Heart right ventricle (tissue), 16 donors: ENCODE measurements around the gene DCST1. TPM values are rescaled to one million over a fixed set of nuclear protein-coding genes. Genes with fewer than 3 reads are reported as not detected.

Source experiments
- ATAC-seq, 8 donors: fragments of 200-7000 bp; cut with Tn5 transposase; one replicate each; pipeline ENCODE4 v1.9.1; 2020; ENCODE audit warnings: mild to moderate bottlenecking in 8 of 8, moderate library complexity in 8 of 8, moderate number of reproducible peaks in 1 of 8
- DNase-seq, 2 donors: peaks; one replicate each; pipeline ENCODE4 v3.0.0-alpha.2; 2020
- H3K27ac ChIP-seq, 10 donors: fragments of 200-600 bp; sonication (generic) in 2 of 10; one replicate each; pipeline versions ENCODE4 v1.5.0 to v1.8.0; 2020 to 2022; ENCODE audit warnings: mild to moderate bottlenecking in 3 of 10
- H3K27me3 ChIP-seq, 7 donors: fragments of 200-600 bp; one replicate each; pipeline ENCODE4 v1.8.0; 2021 to 2022; ENCODE audit warnings: mild to moderate bottlenecking in 2 of 7
- H3K36me3 ChIP-seq, 9 donors: fragments of 200-600 bp; sonication (generic) in 1 of 9; one replicate each; pipeline versions ENCODE4 v1.5.0 to v1.8.0; 2020 to 2022; ENCODE audit warnings: mild to moderate bottlenecking in 2 of 9
- H3K4me1 ChIP-seq, 9 donors: fragments of 200-600 bp; sonication (generic) in 1 of 9; one replicate each; pipeline versions ENCODE4 v1.5.0 to v1.8.0; 2020 to 2022; ENCODE audit warnings: mild to moderate bottlenecking in 4 of 9
- H3K4me3 ChIP-seq, 10 donors: fragments of 200-600 bp; sonication (generic) in 2 of 10; one replicate each; pipeline versions ENCODE4 v1.5.0 to v1.8.0; 2020 to 2022; ENCODE audit warnings: mild to moderate bottlenecking in 7 of 10, moderate library complexity in 2 of 10
- H3K9me3 ChIP-seq, 11 donors: fragments of 200-600 bp in 10 of 11; sonication (generic) in 2 of 11; one replicate each; pipeline versions ENCODE4 v1.5.0 to v1.8.0; 2013 to 2022; ENCODE audit warnings: mild to moderate bottlenecking in 2 of 11, control low read depth in 1 of 11, moderate library complexity in 1 of 11
- CTCF ChIP-seq, 9 donors: fragments of 200-600 bp; sonication (generic) in 2 of 9; IDR thresholded peaks; one replicate each; pipeline versions ENCODE4 v1.5.0 to v1.8.0; 2021 to 2022; ENCODE audit warnings: antibody characterized with exemption in 9 of 9, mild to moderate bottlenecking in 5 of 9, moderate library complexity in 1 of 9
- WGBS, 2 donors: extraction: QIAGEN DNeasy Blood & Tissue Kit; methylation state at CpG; one replicate each; pipeline ENCODE4 v1.1.7; 2013; ENCODE audit warnings: inconsistent platforms in 1 of 2; 5-methylcytosine and 5-hydroxymethylcytosine counted together
- intact Hi-C, 10 donors: fragments of 100-400 bp; cut with DNase I; formaldehyde crosslinking; loops; one replicate each; pipeline versions ENCODE4 v1.11.1 to v1.14.2; 2022
- polyA plus RNA-seq, 2 donors: library from polyadenylated mRNA; stranded (reverse); fragments of 200-250 nt; gene quantifications; one replicate each; pipeline ENCODE4 v1.2.3, GENCODE V29; 2013
- total RNA-seq, 10 donors: library from RNA; stranded (reverse); fragmentation: NEBNext Ultra II Directional in 3 of 10; extraction: Animal tissue kit (Norgen Biotek cat#: 25700) in 3 of 10; gene quantifications; one replicate each; pipeline versions ENCODE4 v1.2.1 to v1.2.4, GENCODE V29; 2021 to 2023
- donor health status: Arrhythmogenic right ventricular cardiomyopathy.
- donor health status: ischemic (EF 13 %, LVEDD 7.1; RV severe dilation, severe dysfunction).
- donor health status: healthy with polysubstance abuse.
- donor health status: DM: no; HTN: yes; CAD: no.
- donor health status: DM: no; HTN: no; CAD: no.
- donor health status: ischemic (EF 25% LVEDD 6.9; RV normal size, moderate dysfunction).
- donor health status: ischemic (EF 25% LVEDD 5.7; RV mildly dilated, moderate dysfunction).
- donor health status: healthy.
- donor health status: DM: yes; HTN: yes; CAD: no.
- donor health status: Ischemic cardiomyopathy.
- donor health status: ischemic (EF 35%, LVEDD 5.7; RV mildly dilated, moderate dysfunction).
- donor health status: nonischemic (EF 11% LVEDD 7.7; RV severe dilation, severe dysfunction).
- donor health status: DM: yes; HTN: yes; CAD: no.
- donor health status: PGD.
- donor health status: ischemic (EF 29% LVEDD 5.4; RV normal size, mild dysfunction).
- donor health status: nonischemic (EF 23%, LVEDD 6.1; RV moderate dilation, normal function).

DCST1 gene
- total and polyA plus RNA-seq, 12 donors: 0.29 TPM; not detected in 11

GRCh38 chr1:155057104-155057503 is 23.5 kb downstream of the DCST1 start:
- DNase-seq (no peak), ATAC-seq (no peak)
- H3K36me3 ChIP-seq: peaks cover 0 to 89% (median 49%) of the 10 kb centered on the region in 9 donors
- H3K27me3 ChIP-seq: no peaks in the 10 kb centered on the region
- intact Hi-C loops: loop anchor here in 2 of 10 donors (5.0 to 10.0 kb wide), 3 partner anchors 82 to 1400 kb away; partner anchors contain the start of genes CKS1B (in 1 of the 2) and SHC1 (in 1 of the 2)
- no peak overlapping the region for H3K4me3 ChIP-seq
- no peaks in the 10 kb centered on the region for H3K9me3 ChIP-seq
- no peak overlapping the region for H3K27ac ChIP-seq
- H3K4me1 ChIP-seq: peaks cover 7 to 49% (median 27%) of the 10 kb centered on the region in 9 donors
- WGBS, 2 donors: 92 to 95% methylated on average over 8 of the region's 8 CpGs
- no peak for TF ChIP-seq CTCF (IDR thresholded peaks at IDR 0.05)

GRCh38 chr1:155057788-155058211 is 24.2 kb downstream of the DCST1 start:
- 95 to 98% methylated on average over 13 of the region's 13 CpGs for WGBS, 2 donors
- Histone ChIP-seq H3K4me1 (peaks cover 14 to 50% (median 28%) of the 10 kb centered on the region in 9 donors), H3K27me3 (no peaks in the 10 kb centered on the region), H3K4me3 (no peak overlapping the region), H3K27ac (no peak overlapping the region), H3K9me3 (no peaks in the 10 kb centered on the region), H3K36me3 (peaks cover 0 to 89% (median 49%) of the 10 kb centered on the region in 9 donors)
- intact Hi-C loops: loop anchor here in 2 of 10 donors (5.0 to 10.0 kb wide), 3 partner anchors 83 to 1400 kb away; partner anchors contain the start of genes CKS1B (in 1 of the 2) and SHC1 (in 1 of the 2)
- ATAC-seq (no peak), DNase-seq (no peak)
- no peak for TF ChIP-seq CTCF (IDR thresholded peaks at IDR 0.05)

- DNase-seq (no peak), ATAC-seq (no peak)
- TF ChIP-seq CTCF (IDR thresholded peaks at IDR 0.05): no peak
- H3K4me3 ChIP-seq: no peak overlapping the region
- H3K9me3 ChIP-seq: no peaks in the 10 kb centered on the region
- H3K27me3 ChIP-seq: no peaks in the 10 kb centered on the region
- peaks cover 16 to 49% (median 33%) of the 10 kb centered on the region in 9 donors for H3K4me1 ChIP-seq
- 74 to 83% methylated on average over 8 of the region's 8 CpGs for WGBS, 2 donors
- H3K27ac ChIP-seq: no peak overlapping the region
- H3K36me3 ChIP-seq: peaks cover 0 to 63% (median 34%) of the 10 kb centered on the region in 9 donors
- intact Hi-C loops: loop anchor here in 4 of 10 donors (1.0 to 10.0 kb wide), 3 partner anchors 15 to 88 kb away; partner anchors contain the start of genes CKS1B (in 2 of the 4), SHC1 (in 2 of the 4) and ZBTB7B (in 1 of the 4)
Measured at GRCh38 chr1:155060736-155061135, 27.1 kb downstream of the DCST1 start.

- intact Hi-C loops: loop anchor here in 5 of 10 donors (1.0 to 10.0 kb wide), 5 partner anchors 16 to 89 kb away; partner anchors contain the start of genes CKS1B (in 2 of the 5), SHC1 (in 2 of the 5) and ZBTB7B (in 1 of the 5)
- Histone ChIP-seq H3K9me3 (no peaks in the 10 kb centered on the region), H3K27ac (no peak overlapping the region), H3K4me1 (peaks cover 16 to 49% (median 33%) of the 10 kb centered on the region in 9 donors), H3K27me3 (no peaks in the 10 kb centered on the region), H3K4me3 (peak overlapping the region in 1 of 10 donors; percentile 12), H3K36me3 (peaks cover 0 to 55% (median 29%) of the 10 kb centered on the region in 9 donors)
- 29 to 34% methylated on average over 21 of the region's 21 CpGs for WGBS, 2 donors
- TF ChIP-seq CTCF (IDR thresholded peaks at IDR 0.05): peak; percentile 97 to 100 (median 99)
- DNase-seq (peak; percentile 90 to 92), ATAC-seq (peak; percentile 31 to 77 (median 70))
Measured at GRCh38 chr1:155061381-155062150, 27.9 kb downstream of the DCST1 start.
